Panc1 (cell line): Measurements from ENCODE around the gene TNPO3. TPM values are rescaled to one million over a fixed set of nuclear protein-coding genes. Genes with fewer than 3 reads are reported as not detected.
A peak's percentile ranks its signal among the peaks of the same experiment; 100 is the strongest.

ENCODE experiments used
- ATAC-seq: fragments of 200-7000 bp; cut with Tn5 transposase; 2 replicates; pipeline ENCODE4 v1.9.1; 2020; ENCODE audit warnings: mild to moderate bottlenecking, moderate library complexity
- BruUV-seq: library from RNA; stranded (reverse); fragments of 400-500 nt; replicated peaks from 2 replicates; lab custom pipeline; 2021; lab: Mats Ljungman, UMichigan
- CTCF ChIA-PET: fragments of 300-600 bp; sonication (Branson Sonifier 250); formaldehyde crosslinking; loops from one replicate; lab custom pipeline; 2022; ENCODE audit warnings: antibody characterized with exemption; lab: Charles Lee
- POLR2A ChIA-PET: fragments of 300-600 bp; sonication (Branson Sonifier 250); formaldehyde crosslinking; loops from one replicate; lab custom pipeline; 2022; ENCODE audit warnings: antibody characterized with exemption; lab: Charles Lee
- DNase-seq: peaks from one replicate; pipeline ENCODE4 v3.0.0-alpha.2; 2010; ENCODE audit warnings: low read depth, low spot score
- H3K27ac ChIP-seq: 2 replicates; pipeline ENCODE4 v1.5.1; 2011; ENCODE audit warnings: mild to moderate bottlenecking, low read length, inconsistent platforms
- H3K27me3 ChIP-seq: fragments of 200-500 bp; sonication (Bioruptor generic); 2 replicates; pipeline ENCODE4 v1.6.0; 2014; ENCODE audit warnings: low read length, inconsistent platforms; ENCODE audit not compliant: control insufficient read depth, insufficient read depth
- H3K36me3 ChIP-seq: fragments of 200-500 bp; sonication (Bioruptor generic); 2 replicates; pipeline ENCODE4 v1.5.1; 2014; ENCODE audit warnings: inconsistent platforms, mild to moderate bottlenecking, low read length, moderate library complexity; ENCODE audit not compliant: control insufficient read depth, insufficient read depth
- H3K4me1 ChIP-seq: 2 replicates; pipeline ENCODE4 v1.5.1; 2011; ENCODE audit warnings: inconsistent platforms, mild to moderate bottlenecking, low read length, moderate library complexity; ENCODE audit not compliant: control insufficient read depth, insufficient read depth
- H3K4me3 ChIP-seq, 2 experiments: 2 replicates each; pipeline ENCODE4 v1.5.1; 2011 to 2012; ENCODE audit warnings: low read depth in 2 of 2, low read length in 2 of 2, mild to moderate bottlenecking in 2 of 2, inconsistent platforms in 1 of 2, moderate library complexity in 1 of 2
- H3K9me3 ChIP-seq: fragments of 200-500 bp; sonication (Bioruptor generic); 2 replicates; pipeline ENCODE4 v1.5.1; 2014; ENCODE audit warnings: low read depth, mild to moderate bottlenecking, inconsistent platforms, low read length, moderate library complexity; ENCODE audit not compliant: control insufficient read depth, insufficient read depth
- POLR2AphosphoS5 ChIP-seq: IDR thresholded peaks from 2 replicates; pipeline ENCODE4 v1.6.1; 2012; ENCODE audit warnings: mild to moderate bottlenecking, low read depth, low read length, moderate library complexity
- SIN3A ChIP-seq: IDR thresholded peaks from 2 replicates; pipeline ENCODE4 v1.6.1; 2012; ENCODE audit warnings: low read depth, mild to moderate bottlenecking, low read length, moderate library complexity, borderline replicate concordance; ENCODE audit not compliant: insufficient read depth
- TCF7L2 ChIP-seq: IDR thresholded peaks from 2 replicates; pipeline ENCODE4 v1.6.1; 2011; ENCODE audit warnings: mild to moderate bottlenecking, low read depth, low read length, inconsistent platforms
- in situ Hi-C: cut with HindIII; loops from 2 replicates; pipeline ENCODE4 v1.10.0; 2016; ENCODE audit warnings: low sequenced_read_pairs, low pct_unique_long_range_greater_than_20kb
- intact Hi-C: fragments of 100-400 bp; cut with micrococcal nuclease; formaldehyde crosslinking; loops from one replicate; pipeline ENCODE4 v1.10.0; 2022; ENCODE audit not compliant: unreplicated experiment
- total RNA-seq: library from RNA; stranded (reverse); gene quantifications from one replicate; pipeline ENCODE4 v1.2.1, GENCODE V29; 2021; ENCODE audit not compliant: unreplicated experiment
- TF ChIP-seq, protein P1 (sequence below), 2 experiments: IDR thresholded peaks; 2 replicates each; pipeline ENCODE4 v1.6.1; 2011 to 2012; ENCODE audit warnings: low read depth in 2 of 2, control low read depth in 1 of 2, low read length in 1 of 2, mild to moderate bottlenecking in 1 of 2, moderate library complexity in 1 of 2; ENCODE audit not compliant: insufficient read depth in 1 of 2
- TF ChIP-seq, protein P2 (sequence below): fragments of 450-650 bp; IDR thresholded peaks from 2 replicates; pipeline ENCODE4 v1.5.1; 2017; ENCODE audit warnings: mild to moderate bottlenecking

Gene TNPO3
- total RNA-seq, 1 experiment from 2014 or later = 71.8 TPM

DNA sequence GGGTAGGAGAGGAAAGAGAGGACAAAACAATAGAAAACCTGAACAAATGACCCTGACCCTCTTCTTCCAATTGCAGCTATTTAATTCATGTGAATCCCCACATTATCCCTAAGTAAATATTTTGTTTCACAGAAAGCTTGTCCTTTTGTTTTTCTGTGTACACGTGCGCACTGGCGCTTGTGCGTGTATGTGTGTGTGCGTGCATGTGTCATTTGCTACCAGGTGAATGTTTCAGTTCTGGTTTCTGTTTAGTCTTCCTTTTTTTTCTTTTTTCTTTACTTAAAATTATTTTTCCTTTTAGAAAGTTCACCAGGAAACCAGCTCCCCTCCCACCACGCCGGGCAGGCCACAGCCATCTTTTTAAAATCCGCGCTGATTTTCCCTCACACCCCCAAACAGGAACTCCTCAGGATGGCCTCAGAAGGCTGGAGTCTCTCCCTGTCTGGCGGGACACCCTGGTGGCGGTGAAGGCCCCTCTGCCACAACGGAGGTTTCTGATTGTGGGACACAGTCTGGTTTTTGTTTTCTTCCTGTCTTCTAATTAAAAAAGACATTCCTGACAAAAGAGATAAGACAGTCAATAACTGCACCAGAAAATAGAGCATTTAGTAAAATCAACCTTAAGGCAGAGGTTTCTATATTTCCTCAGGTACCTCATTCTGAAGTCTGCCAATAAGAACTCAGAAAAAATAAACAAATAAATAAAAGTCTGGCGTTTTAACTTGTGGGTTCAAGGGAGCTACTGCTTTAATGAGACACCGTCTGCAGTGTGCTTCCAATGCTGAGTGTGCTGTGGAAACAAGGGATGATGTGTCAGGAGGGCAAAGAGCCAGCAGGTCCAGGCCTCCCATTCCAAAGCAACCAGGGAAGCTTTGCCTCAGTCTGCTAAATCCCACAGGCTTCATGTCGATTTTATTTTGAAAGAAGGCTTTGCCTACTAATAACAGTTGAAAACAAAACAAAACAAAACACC lies 99.8 kb downstream of the TNPO3 start:
- Histone ChIP-seq H3K9me3 (no peaks in the 10 kb centered on the region), H3K36me3 (peaks cover 40% of the 10 kb centered on the region), H3K27ac (no peak overlapping the region), H3K4me1 (no peaks in the 10 kb centered on the region), H3K4me3 (no peak overlapping the region), H3K27me3 (no peaks in the 10 kb centered on the region)
- CTCF ChIA-PET = no interaction called here
- TF ChIP-seq SIN3A (no peak), POLR2AphosphoS5 (no peak)
- in situ Hi-C loops = no loop called here
- BruUV-seq = TSS peak; percentile 67
- intact Hi-C loops = no loop called here
- POLR2A ChIA-PET = interaction anchor here (0.5 kb wide), 1 partner anchor 585 kb away, joined by 4 read pairs; no protein-coding TSS in a partner anchor
- DNase-seq = no peak
- ATAC-seq = no peak

DNA sequence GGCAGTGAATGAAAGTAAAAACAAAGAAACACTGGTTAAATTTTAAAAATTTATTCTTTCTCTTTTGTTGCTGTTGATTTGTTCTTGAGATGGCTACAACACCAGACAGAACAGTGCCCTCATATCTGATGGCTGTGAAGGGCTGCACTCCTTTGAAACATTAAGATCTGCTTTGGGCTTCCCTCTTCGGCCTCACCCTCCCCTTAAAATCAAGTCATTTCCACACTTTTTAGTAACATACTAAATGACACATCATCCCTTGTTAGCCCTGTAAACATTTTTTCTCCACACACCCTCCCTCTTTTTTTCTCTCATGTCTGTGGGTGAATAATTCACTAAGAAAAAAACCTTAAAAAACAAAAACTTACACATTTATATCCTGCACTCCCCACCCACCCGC lies 100.8 kb downstream of the TNPO3 start:
- H3K4me1 ChIP-seq = no peaks in the 10 kb centered on the region
- in situ Hi-C loops (no loop called here), intact Hi-C loops (no loop called here)
- H3K9me3 ChIP-seq = no peaks in the 10 kb centered on the region
- POLR2A ChIA-PET = interaction anchor here (0.8 kb wide), 1 partner anchor 513 kb away, joined by 4 read pairs; no protein-coding TSS in a partner anchor
- no peak for DNase-seq
- no peaks in the 10 kb centered on the region for H3K27me3 ChIP-seq
- TF ChIP-seq, protein P1, sequence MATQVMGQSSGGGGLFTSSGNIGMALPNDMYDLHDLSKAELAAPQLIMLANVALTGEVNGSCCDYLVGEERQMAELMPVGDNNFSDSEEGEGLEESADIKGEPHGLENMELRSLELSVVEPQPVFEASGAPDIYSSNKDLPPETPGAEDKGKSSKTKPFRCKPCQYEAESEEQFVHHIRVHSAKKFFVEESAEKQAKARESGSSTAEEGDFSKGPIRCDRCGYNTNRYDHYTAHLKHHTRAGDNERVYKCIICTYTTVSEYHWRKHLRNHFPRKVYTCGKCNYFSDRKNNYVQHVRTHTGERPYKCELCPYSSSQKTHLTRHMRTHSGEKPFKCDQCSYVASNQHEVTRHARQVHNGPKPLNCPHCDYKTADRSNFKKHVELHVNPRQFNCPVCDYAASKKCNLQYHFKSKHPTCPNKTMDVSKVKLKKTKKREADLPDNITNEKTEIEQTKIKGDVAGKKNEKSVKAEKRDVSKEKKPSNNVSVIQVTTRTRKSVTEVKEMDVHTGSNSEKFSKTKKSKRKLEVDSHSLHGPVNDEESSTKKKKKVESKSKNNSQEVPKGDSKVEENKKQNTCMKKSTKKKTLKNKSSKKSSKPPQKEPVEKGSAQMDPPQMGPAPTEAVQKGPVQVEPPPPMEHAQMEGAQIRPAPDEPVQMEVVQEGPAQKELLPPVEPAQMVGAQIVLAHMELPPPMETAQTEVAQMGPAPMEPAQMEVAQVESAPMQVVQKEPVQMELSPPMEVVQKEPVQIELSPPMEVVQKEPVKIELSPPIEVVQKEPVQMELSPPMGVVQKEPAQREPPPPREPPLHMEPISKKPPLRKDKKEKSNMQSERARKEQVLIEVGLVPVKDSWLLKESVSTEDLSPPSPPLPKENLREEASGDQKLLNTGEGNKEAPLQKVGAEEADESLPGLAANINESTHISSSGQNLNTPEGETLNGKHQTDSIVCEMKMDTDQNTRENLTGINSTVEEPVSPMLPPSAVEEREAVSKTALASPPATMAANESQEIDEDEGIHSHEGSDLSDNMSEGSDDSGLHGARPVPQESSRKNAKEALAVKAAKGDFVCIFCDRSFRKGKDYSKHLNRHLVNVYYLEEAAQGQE (IDR thresholded peaks at IDR 0.05; ENCODE audit: insufficient read depth in 1 of 2, low read depth in 2 of 2, low read length in 1 of 2) = no peak
- no peak for TF ChIP-seq POLR2AphosphoS5
- no peak for TF ChIP-seq TCF7L2
- TF ChIP-seq SIN3A = no peak
- TF ChIP-seq, protein P2, sequence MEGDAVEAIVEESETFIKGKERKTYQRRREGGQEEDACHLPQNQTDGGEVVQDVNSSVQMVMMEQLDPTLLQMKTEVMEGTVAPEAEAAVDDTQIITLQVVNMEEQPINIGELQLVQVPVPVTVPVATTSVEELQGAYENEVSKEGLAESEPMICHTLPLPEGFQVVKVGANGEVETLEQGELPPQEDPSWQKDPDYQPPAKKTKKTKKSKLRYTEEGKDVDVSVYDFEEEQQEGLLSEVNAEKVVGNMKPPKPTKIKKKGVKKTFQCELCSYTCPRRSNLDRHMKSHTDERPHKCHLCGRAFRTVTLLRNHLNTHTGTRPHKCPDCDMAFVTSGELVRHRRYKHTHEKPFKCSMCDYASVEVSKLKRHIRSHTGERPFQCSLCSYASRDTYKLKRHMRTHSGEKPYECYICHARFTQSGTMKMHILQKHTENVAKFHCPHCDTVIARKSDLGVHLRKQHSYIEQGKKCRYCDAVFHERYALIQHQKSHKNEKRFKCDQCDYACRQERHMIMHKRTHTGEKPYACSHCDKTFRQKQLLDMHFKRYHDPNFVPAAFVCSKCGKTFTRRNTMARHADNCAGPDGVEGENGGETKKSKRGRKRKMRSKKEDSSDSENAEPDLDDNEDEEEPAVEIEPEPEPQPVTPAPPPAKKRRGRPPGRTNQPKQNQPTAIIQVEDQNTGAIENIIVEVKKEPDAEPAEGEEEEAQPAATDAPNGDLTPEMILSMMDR = no peak
- BruUV-seq = no TSS peak
- no peak overlapping the region for H3K4me3 ChIP-seq
- no peak overlapping the region for H3K27ac ChIP-seq
- CTCF ChIA-PET = no interaction called here
- H3K36me3 ChIP-seq = peaks cover 39% of the 10 kb centered on the region
- ATAC-seq = no peak

DNA sequence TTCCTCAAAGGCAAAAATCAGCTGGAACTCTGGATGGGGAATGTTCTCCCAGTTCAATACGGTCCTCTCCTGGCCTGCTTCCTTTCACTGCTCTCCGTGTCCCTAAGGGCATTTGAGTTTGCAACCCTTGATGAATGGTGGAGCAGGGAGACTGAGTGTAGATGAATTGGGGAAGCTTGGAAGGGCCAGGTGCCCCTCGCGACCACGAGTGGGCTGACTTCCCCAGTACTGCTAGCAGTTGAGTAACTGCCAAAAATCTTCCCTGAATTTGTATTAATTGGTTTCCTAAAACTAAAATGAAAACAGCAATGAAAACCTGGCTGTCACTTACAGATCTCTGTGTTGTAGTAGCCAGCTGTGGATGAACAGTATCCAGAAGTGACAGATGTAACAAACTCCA lies 103.6 kb downstream of the TNPO3 start:
- Histone ChIP-seq H3K9me3 (no peaks in the 10 kb centered on the region), H3K36me3 (peaks cover 25% of the 10 kb centered on the region), H3K4me1 (no peaks in the 10 kb centered on the region), H3K27me3 (no peaks in the 10 kb centered on the region), H3K4me3 (no peak overlapping the region), H3K27ac (no peak overlapping the region)
- no peak for DNase-seq
- in situ Hi-C loops = no loop called here
- no peak for ATAC-seq
- ChIA-PET POLR2A (no interaction called here), CTCF (no interaction called here)
- intact Hi-C loops = no loop called here
- BruUV-seq = no TSS peak
- TF ChIP-seq TCF7L2 (no peak), SIN3A (no peak), POLR2AphosphoS5 (no peak)
- TF ChIP-seq, protein P2 = no peak
- TF ChIP-seq, protein P1 (IDR thresholded peaks at IDR 0.05; ENCODE audit: insufficient read depth in 1 of 2, low read depth in 2 of 2, low read length in 1 of 2) = no peak
